ENCODE data around the gene MIEF1. TPM values are rescaled to one million over a fixed set of nuclear protein-coding genes. Genes with fewer than 3 reads are reported as not detected.

Gene MIEF1
- total RNA-seq, 1 donor from 2014 or later, result 29.2 TPM

GRCh38 chr22:39488563-39489083 is 13.5 kb upstream of the MIEF1 start:
- H3K4me3 Mint-ChIP-seq (ENCODE audit: unreplicated experiment), result no peak overlapping the region
- H3K4me1 Mint-ChIP-seq (ENCODE audit: unreplicated experiment), result peaks cover 3% of the 10 kb centered on the region
- no peaks in the 10 kb centered on the region for H3K9me3 Mint-ChIP-seq (ENCODE audit: unreplicated experiment)
- no peak for DNase-seq (ENCODE audit: low spot score)
- no peaks in the 10 kb centered on the region for H3K27me3 Mint-ChIP-seq (ENCODE audit: unreplicated experiment)
- no peak for TF ChIP-seq CTCF (IDR thresholded peaks at IDR 0.05; ENCODE audit: unreplicated experiment)
- H3K36me3 Mint-ChIP-seq (ENCODE audit: low read depth, unreplicated experiment), result no peaks in the 10 kb centered on the region
- no peak overlapping the region for H3K27ac Mint-ChIP-seq (ENCODE audit: unreplicated experiment)

- no peak for TF ChIP-seq CTCF (IDR thresholded peaks at IDR 0.05; ENCODE audit: unreplicated experiment)
- Mint-ChIP-seq H3K4me3 (ENCODE audit: unreplicated experiment) (no peak overlapping the region), H3K27me3 (ENCODE audit: unreplicated experiment) (no peaks in the 10 kb centered on the region), H3K9me3 (ENCODE audit: unreplicated experiment) (no peaks in the 10 kb centered on the region), H3K27ac (ENCODE audit: unreplicated experiment) (no peak overlapping the region), H3K36me3 (ENCODE audit: low read depth, unreplicated experiment) (no peaks in the 10 kb centered on the region), H3K4me1 (ENCODE audit: unreplicated experiment) (peaks cover 3% of the 10 kb centered on the region)
- no peak for DNase-seq (ENCODE audit: low spot score)
These were observed 12.7 kb upstream of the MIEF1 start for GRCh38 chr22:39489094-39490068.

GRCh38 chr22:39490135-39490798 is 11.8 kb upstream of the MIEF1 start:
- H3K4me1 Mint-ChIP-seq (ENCODE audit: unreplicated experiment), result peaks cover 3% of the 10 kb centered on the region
- H3K27me3 Mint-ChIP-seq (ENCODE audit: unreplicated experiment), result no peaks in the 10 kb centered on the region
- H3K4me3 Mint-ChIP-seq (ENCODE audit: unreplicated experiment), result no peak overlapping the region
- no peaks in the 10 kb centered on the region for H3K9me3 Mint-ChIP-seq (ENCODE audit: unreplicated experiment)
- no peak overlapping the region for H3K27ac Mint-ChIP-seq (ENCODE audit: unreplicated experiment)
- DNase-seq (ENCODE audit: low spot score), result peak; percentile 60
- H3K36me3 Mint-ChIP-seq (ENCODE audit: low read depth, unreplicated experiment), result no peaks in the 10 kb centered on the region
- TF ChIP-seq CTCF (IDR thresholded peaks at IDR 0.05; ENCODE audit: unreplicated experiment), result no peak

GRCh38 chr22:39490966-39491680 is 11.0 kb upstream of the MIEF1 start:
- Mint-ChIP-seq H3K4me1 (ENCODE audit: unreplicated experiment) (peaks cover 3% of the 10 kb centered on the region), H3K4me3 (ENCODE audit: unreplicated experiment) (no peak overlapping the region), H3K27me3 (ENCODE audit: unreplicated experiment) (no peaks in the 10 kb centered on the region), H3K36me3 (ENCODE audit: low read depth, unreplicated experiment) (no peaks in the 10 kb centered on the region), H3K27ac (ENCODE audit: unreplicated experiment) (no peak overlapping the region), H3K9me3 (ENCODE audit: unreplicated experiment) (no peaks in the 10 kb centered on the region)
- no peak for DNase-seq (ENCODE audit: low spot score)
- TF ChIP-seq CTCF (IDR thresholded peaks at IDR 0.05; ENCODE audit: unreplicated experiment), result no peak
